ENCODE measurements around the gene RYR2. TPM values are rescaled to one million over a fixed set of nuclear protein-coding genes. Genes with fewer than 3 reads are reported as not detected.

Gene RYR2
- total and polyA plus RNA-seq, 9 of the 15 experiments (the other 6 are each of a cell fraction or from before 2014, with no cell fraction given) = 0.03 to 0.42 (median 0.14) TPM

DNA sequence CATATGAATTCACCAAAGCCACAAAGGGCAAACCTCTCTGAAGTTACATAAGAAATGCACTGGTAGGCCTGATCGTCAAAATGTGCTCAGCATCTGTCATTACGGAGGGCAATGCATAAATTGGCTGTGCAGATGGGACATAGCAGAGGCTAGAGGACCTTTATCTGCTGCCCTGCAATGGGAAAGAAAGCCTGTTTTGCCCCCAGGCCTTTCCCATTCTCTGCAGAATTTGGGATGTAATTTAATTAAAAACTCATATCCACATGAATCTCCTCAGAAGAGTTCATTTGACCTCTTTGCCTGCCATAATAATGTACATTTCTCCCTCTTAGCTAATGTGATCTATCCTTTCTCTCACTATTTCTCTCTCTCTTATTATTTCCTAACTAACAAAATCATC is 690.7 kb downstream of the RYR2 start (continued):
- no peak for TF ChIP-seq ARID4B (CRISPR knock-in tag; IDR thresholded peaks at IDR 0.05)
- TF ChIP-seq ZNF431 (CRISPR knock-in tag; IDR thresholded peaks at IDR 0.05) = no peak
- TF ChIP-seq, protein P1, sequence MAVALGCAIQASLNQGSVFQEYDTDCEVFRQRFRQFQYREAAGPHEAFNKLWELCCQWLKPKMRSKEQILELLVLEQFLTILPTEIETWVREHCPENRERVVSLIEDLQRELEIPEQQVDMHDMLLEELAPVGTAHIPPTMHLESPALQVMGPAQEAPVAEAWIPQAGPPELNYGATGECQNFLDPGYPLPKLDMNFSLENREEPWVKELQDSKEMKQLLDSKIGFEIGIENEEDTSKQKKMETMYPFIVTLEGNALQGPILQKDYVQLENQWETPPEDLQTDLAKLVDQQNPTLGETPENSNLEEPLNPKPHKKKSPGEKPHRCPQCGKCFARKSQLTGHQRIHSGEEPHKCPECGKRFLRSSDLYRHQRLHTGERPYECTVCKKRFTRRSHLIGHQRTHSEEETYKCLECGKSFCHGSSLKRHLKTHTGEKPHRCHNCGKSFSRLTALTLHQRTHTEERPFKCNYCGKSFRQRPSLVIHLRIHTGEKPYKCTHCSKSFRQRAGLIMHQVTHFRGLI (CRISPR knock-in tag; IDR thresholded peaks at IDR 0.05) = no peak
- TF ChIP-seq POLR2H (tag; IDR thresholded peaks at IDR 0.05; ENCODE audit: low read depth) = no peak
- TF ChIP-seq, protein P2, sequence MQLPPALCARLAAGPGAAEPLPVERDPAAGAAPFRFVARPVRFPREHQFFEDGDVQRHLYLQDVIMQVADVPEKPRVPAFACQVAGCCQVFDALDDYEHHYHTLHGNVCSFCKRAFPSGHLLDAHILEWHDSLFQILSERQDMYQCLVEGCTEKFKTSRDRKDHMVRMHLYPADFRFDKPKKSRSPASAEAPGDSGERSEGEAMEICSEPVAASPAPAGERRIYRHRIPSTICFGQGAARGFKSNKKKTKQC (CRISPR knock-in tag; IDR thresholded peaks at IDR 0.05) = no peak
- TF ChIP-seq EWSR1 (IDR thresholded peaks at IDR 0.05; ENCODE audit: borderline replicate concordance, low read depth, partially characterized antibody) = no peak
- no peak for TF ChIP-seq POLR2AphosphoS2 (IDR thresholded peaks at IDR 0.05; ENCODE audit: low read length)
- TF ChIP-seq, protein P3, sequence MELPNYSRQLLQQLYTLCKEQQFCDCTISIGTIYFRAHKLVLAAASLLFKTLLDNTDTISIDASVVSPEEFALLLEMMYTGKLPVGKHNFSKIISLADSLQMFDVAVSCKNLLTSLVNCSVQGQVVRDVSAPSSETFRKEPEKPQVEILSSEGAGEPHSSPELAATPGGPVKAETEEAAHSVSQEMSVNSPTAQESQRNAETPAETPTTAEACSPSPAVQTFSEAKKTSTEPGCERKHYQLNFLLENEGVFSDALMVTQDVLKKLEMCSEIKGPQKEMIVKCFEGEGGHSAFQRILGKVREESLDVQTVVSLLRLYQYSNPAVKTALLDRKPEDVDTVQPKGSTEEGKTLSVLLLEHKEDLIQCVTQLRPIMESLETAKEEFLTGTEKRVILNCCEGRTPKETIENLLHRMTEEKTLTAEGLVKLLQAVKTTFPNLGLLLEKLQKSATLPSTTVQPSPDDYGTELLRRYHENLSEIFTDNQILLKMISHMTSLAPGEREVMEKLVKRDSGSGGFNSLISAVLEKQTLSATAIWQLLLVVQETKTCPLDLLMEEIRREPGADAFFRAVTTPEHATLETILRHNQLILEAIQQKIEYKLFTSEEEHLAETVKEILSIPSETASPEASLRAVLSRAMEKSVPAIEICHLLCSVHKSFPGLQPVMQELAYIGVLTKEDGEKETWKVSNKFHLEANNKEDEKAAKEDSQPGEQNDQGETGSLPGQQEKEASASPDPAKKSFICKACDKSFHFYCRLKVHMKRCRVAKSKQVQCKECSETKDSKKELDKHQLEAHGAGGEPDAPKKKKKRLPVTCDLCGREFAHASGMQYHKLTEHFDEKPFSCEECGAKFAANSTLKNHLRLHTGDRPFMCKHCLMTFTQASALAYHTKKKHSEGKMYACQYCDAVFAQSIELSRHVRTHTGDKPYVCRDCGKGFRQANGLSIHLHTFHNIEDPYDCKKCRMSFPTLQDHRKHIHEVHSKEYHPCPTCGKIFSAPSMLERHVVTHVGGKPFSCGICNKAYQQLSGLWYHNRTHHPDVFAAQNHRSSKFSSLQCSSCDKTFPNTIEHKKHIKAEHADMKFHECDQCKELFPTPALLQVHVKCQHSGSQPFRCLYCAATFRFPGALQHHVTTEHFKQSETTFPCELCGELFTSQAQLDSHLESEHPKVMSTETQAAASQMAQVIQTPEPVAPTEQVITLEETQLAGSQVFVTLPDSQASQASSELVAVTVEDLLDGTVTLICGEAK (IDR thresholded peaks at IDR 0.05) = no peak
- TF ChIP-seq, protein P3 (CRISPR knock-in tag; IDR thresholded peaks at IDR 0.05) = no peak
- no peak for TF ChIP-seq PRPF4 (IDR thresholded peaks at IDR 0.05; ENCODE audit: insufficient read depth, low read depth, low read length, poor library complexity, severe bottlenecking)
- TF ChIP-seq ASH1L (IDR thresholded peaks at IDR 0.05; ENCODE audit: borderline replicate concordance, low read depth, partially characterized antibody) = no peak
- no peak for TF ChIP-seq DNMT1 (IDR thresholded peaks at IDR 0.05)
- TF ChIP-seq ELF1 (tag; IDR thresholded peaks at IDR 0.05) = no peak
